NCI-H345 treated with DMSO at 0.1 percent for 48 hours (cell line): Measurements from ENCODE around the gene DTWD2.
A peak's percentile ranks its signal among the peaks of the same experiment; 100 is the strongest.
"Not testable (repeated sequence)": the region's sequence is repeated elsewhere in the genome, so short reads cannot be mapped to it uniquely, and the experiment has no call there.

Experiments
- DNase-seq: peaks from one replicate; lab custom pipeline; 2025; ENCODE audit not compliant: unreplicated experiment; lab: John Stamatoyannopoulos, UW

The DTWD2 gene

GRCh38 chr5:118882666-118883065, 105.7 kb downstream of the DTWD2 start:
- DNase-seq: no peak

- DNase-seq: not testable (repeated sequence)
Measured at GRCh38 chr5:118876852-118877251, 111.5 kb downstream of the DTWD2 start.

GRCh38 chr5:118875131-118875530, 113.2 kb downstream of the DTWD2 start:
- no peak for DNase-seq

DNA sequence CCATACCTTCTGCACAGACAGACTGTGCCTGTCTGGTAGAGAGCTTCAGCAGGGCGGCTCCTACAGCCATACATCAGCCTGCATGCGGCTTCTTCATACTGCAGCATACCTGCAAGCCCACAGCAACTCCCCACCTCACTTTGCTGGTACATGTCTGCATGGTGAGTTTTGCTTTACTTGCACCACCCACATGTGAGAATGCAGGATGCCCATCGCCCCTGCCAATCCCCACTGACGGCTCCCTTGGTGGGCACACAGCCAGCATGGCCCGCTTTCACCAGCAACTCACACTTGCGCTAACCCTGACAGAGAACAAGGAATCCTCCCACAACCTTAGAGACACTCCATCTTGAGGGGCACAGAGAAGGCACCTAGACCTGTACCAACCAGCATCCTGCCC, 114.9 kb downstream of the DTWD2 start:
- DNase-seq: no peak

- DNase-seq: no peak
Measured at GRCh38 chr5:118863345-118863744, 125.0 kb downstream of the DTWD2 start.

- DNase-seq: no peak
Measured at GRCh38 chr5:118862596-118862995, 125.8 kb downstream of the DTWD2 start.

- DNase-seq: no peak
Measured at GRCh38 chr5:118857700-118858099, 130.6 kb downstream of the DTWD2 start.

DNA sequence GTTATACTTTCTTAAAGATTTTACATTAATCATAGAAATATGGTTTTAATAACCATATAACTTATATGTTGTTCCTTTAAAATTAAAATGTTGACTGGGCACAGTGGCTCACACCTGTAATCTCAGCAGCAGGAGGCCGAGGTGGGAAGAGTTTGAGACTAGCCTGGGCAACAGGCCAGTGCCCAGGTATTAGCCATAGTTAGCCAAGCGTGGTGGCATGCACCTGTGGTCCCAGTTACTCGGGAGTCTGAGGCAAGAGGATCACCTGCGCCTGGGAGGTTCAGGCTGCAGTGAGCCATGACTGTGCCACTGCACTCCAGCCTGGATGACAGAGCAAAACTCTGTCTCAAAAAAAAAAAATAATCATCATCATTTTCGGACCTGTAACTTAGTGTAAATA, 133.5 kb downstream of the DTWD2 start:
- DNase-seq: no peak

- DNase-seq: not testable (repeated sequence)
Measured at GRCh38 chr5:118851785-118852184, 136.6 kb downstream of the DTWD2 start.

DNA sequence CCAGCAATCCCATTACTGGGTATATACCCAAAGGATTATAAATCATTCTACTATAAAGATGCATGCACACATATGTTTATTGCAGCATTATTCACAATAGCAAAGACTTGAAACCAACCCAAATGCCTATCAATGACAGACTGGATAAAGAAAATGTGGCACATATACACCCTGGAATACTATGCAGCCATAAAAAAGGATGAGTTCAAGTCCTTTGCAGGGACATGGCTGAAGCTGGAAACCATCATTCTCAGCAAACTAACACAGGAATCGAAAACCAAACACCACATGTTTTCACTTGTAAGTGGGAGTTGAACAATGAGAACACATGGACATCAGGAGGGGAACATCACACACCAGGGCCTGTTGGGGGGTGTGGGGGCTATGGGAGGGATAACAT, 138.8 kb downstream of the DTWD2 start:
- DNase-seq: not testable (repeated sequence)

DNA sequence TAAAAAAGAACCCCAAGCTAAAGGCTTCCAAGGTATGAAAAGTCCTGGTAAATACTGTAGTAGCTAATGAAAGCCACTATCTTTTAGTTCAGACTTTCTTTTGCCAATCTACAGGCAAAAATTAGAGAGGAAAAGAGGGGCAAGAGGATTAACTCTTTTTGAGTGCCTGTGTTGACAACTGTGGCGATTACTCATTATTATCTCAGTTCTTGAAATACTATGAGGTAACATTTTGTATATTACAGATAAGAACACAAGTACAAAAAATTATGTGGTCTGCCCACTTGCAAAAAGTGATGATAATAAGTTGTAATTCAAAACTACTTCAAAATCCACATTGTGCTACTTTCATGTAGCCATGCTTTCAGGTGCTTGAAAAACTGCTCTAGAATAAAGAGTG, 144.0 kb downstream of the DTWD2 start:
- no peak for DNase-seq

- no peak for DNase-seq
Measured at GRCh38 chr5:118834710-118835109, 153.6 kb downstream of the DTWD2 start.

GRCh38 chr5:118832974-118833373, 155.4 kb downstream of the DTWD2 start:
- DNase-seq: no peak

- no peak for DNase-seq
Measured at GRCh38 chr5:118825226-118825625, 163.1 kb downstream of the DTWD2 start.

DNA sequence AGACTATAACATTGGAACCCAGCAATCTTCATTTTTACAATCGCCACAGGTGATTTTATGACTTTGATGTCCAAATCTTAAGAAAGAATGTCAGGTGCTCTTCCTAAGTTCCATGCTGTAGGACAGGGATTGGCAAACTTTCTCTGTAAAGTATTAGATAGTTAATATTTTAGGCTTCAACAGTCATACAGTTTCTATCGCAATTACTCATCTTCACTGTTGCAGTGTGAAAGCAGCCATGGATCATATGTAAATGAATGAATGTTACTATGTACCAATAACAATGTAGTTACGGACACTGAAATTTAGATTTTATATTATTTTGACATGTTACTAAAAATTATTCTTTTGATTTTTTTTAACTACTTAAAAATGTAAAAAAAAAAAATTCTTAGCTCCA, 169.7 kb downstream of the DTWD2 start:
- no peak for DNase-seq

- DNase-seq: no peak
Measured at GRCh38 chr5:118808441-118808840, 179.9 kb downstream of the DTWD2 start.

DNA sequence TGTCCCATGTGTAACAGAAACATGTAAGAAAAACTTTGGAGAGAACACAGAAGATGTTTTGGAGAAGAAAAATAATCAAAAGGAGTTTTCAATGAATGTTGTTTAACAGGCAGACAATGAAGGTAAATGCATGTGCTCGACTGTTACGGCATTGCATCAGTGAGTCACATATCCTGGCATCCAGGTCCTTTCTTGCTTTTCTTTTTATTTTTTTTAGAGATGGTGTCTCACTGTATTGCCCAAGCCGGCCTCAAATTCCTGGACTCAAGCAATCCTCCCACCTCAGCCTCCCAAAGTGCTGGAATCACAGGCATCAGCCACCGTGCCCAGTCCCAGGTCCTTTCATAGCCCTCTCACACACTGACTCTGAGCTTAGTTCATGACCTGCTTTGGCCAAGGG, 181.8 kb downstream of the DTWD2 start:
- no peak for DNase-seq

GRCh38 chr5:118802335-118802734, 186.0 kb downstream of the DTWD2 start:
- no peak for DNase-seq

DNA sequence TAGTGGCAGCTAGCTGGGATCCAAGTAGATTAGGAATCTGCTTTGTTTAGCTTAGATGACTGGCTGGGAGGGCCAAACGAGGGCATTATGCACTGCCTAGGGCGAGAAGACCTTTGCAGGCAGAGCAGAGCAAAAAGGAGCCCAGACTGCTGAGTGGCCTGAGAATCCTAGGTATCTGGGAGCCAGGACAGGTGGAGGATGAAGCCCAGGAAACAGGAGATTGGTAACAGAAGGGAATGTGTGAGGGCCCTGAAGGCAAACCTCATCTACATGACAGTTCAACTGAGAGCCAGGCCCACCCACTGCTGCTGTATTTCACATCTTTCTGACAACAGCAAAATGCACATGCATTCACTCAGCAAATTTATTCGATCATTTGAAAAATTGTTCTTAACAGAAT, 192.3 kb downstream of the DTWD2 start:
- no peak for DNase-seq

GRCh38 chr5:118794281-118794680, 194.1 kb downstream of the DTWD2 start:
- DNase-seq: no peak

- no peak for DNase-seq
Measured at GRCh38 chr5:118793652-118794051, 194.7 kb downstream of the DTWD2 start.

DNA sequence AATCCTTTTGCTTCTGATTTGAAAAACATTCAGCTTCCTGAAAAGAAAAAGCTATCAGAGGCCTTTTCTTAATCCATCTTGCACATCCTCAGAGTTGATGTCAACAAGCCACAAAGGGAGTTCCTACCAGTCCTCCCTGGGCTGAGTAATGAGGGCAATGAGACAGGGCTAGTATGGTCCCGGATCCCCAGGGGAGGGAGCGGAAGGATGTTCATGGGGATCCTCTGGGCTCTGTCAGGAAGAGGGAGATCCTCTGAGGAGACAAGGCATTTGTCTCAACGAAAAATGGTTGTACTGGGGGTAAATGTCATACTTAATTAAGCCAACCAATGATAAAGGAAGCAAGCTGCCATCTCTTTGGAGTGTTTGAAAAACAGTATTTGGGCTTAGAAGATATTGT, 195.3 kb downstream of the DTWD2 start:
- DNase-seq: no peak

GRCh38 chr5:118791926-118792734, 196.2 kb downstream of the DTWD2 start:
- DNase-seq: peak; percentile 41
